NCI-H2171 treated with DMSO at 0.1 percent for 48 hours (cell line): ENCODE measurements around the gene OGDH.
"Not testable (repeated sequence)": the region's sequence is repeated elsewhere in the genome, so short reads cannot be mapped to it uniquely, and the experiment has no call there.

ENCODE experiments used
- DNase-seq: peaks from one replicate; lab custom pipeline; 2025; lab: John Stamatoyannopoulos, UW

OGDH gene

GRCh38 chr7:44673324-44673723 lies 66.9 kb downstream of the OGDH start:
- no peak for DNase-seq

GRCh38 chr7:44673771-44674170 lies 67.3 kb downstream of the OGDH start:
- no peak for DNase-seq

GRCh38 chr7:44674381-44674780 lies 68.0 kb downstream of the OGDH start:
- DNase-seq: no peak

- DNase-seq: no peak
Measured at GRCh38 chr7:44676776-44677175, 70.3 kb downstream of the OGDH start.

- no peak for DNase-seq
Measured at GRCh38 chr7:44678101-44678470, 71.7 kb downstream of the OGDH start.

GRCh38 chr7:44678471-44679179 lies 72.2 kb downstream of the OGDH start:
- DNase-seq: peak; percentile 51

GRCh38 chr7:44681645-44682044 lies 75.2 kb downstream of the OGDH start:
- no peak for DNase-seq

GRCh38 chr7:44685723-44686122 lies 79.3 kb downstream of the OGDH start:
- no peak for DNase-seq

GRCh38 chr7:44689427-44689826 lies 83.0 kb downstream of the OGDH start:
- no peak for DNase-seq

- DNase-seq: peak; percentile 25
Measured at GRCh38 chr7:44693641-44694313, 87.3 kb downstream of the OGDH start.

GRCh38 chr7:44694326-44694725 lies 87.9 kb downstream of the OGDH start:
- DNase-seq: no peak

GRCh38 chr7:44694766-44695165 lies 88.3 kb downstream of the OGDH start:
- no peak for DNase-seq

GRCh38 chr7:44695756-44696155 lies 89.3 kb downstream of the OGDH start:
- DNase-seq: no peak

- DNase-seq: no peak
Measured at GRCh38 chr7:44696728-44697127, 90.3 kb downstream of the OGDH start.

GRCh38 chr7:44697136-44698045 lies 91.0 kb downstream of the OGDH start:
- DNase-seq: no peak

- no peak for DNase-seq
Measured at GRCh38 chr7:44698046-44698580, 91.7 kb downstream of the OGDH start.

- DNase-seq: not testable (repeated sequence)
Measured at GRCh38 chr7:44699598-44699997, 93.2 kb downstream of the OGDH start.

- no peak for DNase-seq
Measured at GRCh38 chr7:44700322-44700721, 93.9 kb downstream of the OGDH start.

GRCh38 chr7:44703391-44703790 lies 97.0 kb downstream of the OGDH start:
- not testable (repeated sequence) for DNase-seq

GRCh38 chr7:44703921-44704320 lies 97.5 kb downstream of the OGDH start:
- no peak for DNase-seq

- DNase-seq: no peak
Measured at GRCh38 chr7:44705434-44705833, 99.0 kb downstream of the OGDH start.

GRCh38 chr7:44706788-44707557 lies 100.5 kb downstream of the OGDH start:
- no peak for DNase-seq
